WTC11 (cell line): ENCODE results near the gene PTEN. TPM values are rescaled to one million over a fixed set of nuclear protein-coding genes. Genes with fewer than 3 reads are reported as not detected.

Source experiments
- ATAC-seq: fragments of 200-7000 bp; cut with Tn5 transposase; 2 replicates; pipeline ENCODE4 v1.10.0; 2021; ENCODE audit warnings: mild to moderate bottlenecking, moderate library complexity
- CTCF ChIA-PET: fragments of 300-600 bp; sonication (Branson Sonifier 250); formaldehyde crosslinking; loops from one replicate; lab custom pipeline; 2021; ENCODE audit warnings: antibody characterized with exemption; lab: Charles Lee
- POLR2A ChIA-PET: fragments of 350-600 bp; sonication (Branson Sonifier 250); formaldehyde crosslinking; loops from one replicate; lab custom pipeline; 2021; ENCODE audit warnings: antibody characterized with exemption; lab: Charles Lee
- DNase-seq: peaks from one replicate; pipeline ENCODE4 v3.0.0; 2021; ENCODE audit warnings: low spot score
- H3K27ac Mint-ChIP-seq: 2 replicates; pipeline ENCODE4 v1.8.0; 2021; ENCODE audit warnings: mixed read lengths
- H3K27me3 Mint-ChIP-seq: 2 replicates; pipeline ENCODE4 v1.8.0; 2021; ENCODE audit warnings: low read depth, mild to moderate bottlenecking, moderate library complexity, mixed read lengths
- H3K36me3 Mint-ChIP-seq: 2 replicates; pipeline ENCODE4 v1.8.0; 2021; ENCODE audit warnings: mixed read lengths
- H3K4me1 Mint-ChIP-seq: 2 replicates; pipeline ENCODE4 v1.8.0; 2022; ENCODE audit warnings: mixed read lengths
- H3K4me3 Mint-ChIP-seq: 2 replicates; pipeline ENCODE4 v1.8.0; 2021; ENCODE audit warnings: mild to moderate bottlenecking, moderate library complexity, mixed read lengths
- H3K9me3 Mint-ChIP-seq: 2 replicates; pipeline ENCODE4 v1.8.0; 2021; ENCODE audit warnings: mixed read lengths
- CREM ChIP-seq: sonication (generic); formaldehyde crosslinking; IDR thresholded peaks from 2 replicates; pipeline ENCODE4 v1.8.1; 2022; ENCODE audit warnings: mild to moderate bottlenecking, missing genetic modification reagents, moderate library complexity
- JUN ChIP-seq: sonication (generic); formaldehyde crosslinking; IDR thresholded peaks from 2 replicates; pipeline ENCODE4 v1.8.0; 2023; ENCODE audit warnings: mild to moderate bottlenecking, missing genetic modification reagents
- MYBL2 ChIP-seq: sonication (generic); formaldehyde crosslinking; IDR thresholded peaks from 2 replicates; pipeline ENCODE4 v1.8.1; 2023; ENCODE audit warnings: mild to moderate bottlenecking, moderate library complexity, missing genetic modification reagents
- NFATC4 ChIP-seq: fragments of 250-450 bp; sonication (Bioruptor Pico); IDR thresholded peaks from 2 replicates; pipeline ENCODE4 v1.9.0; 2021; ENCODE audit warnings: mild to moderate bottlenecking
- OVOL2 ChIP-seq: fragments of 250-450 bp; sonication (Bioruptor Pico); IDR thresholded peaks from 2 replicates; pipeline ENCODE4 v1.9.0; 2021; ENCODE audit warnings: mild to moderate bottlenecking, borderline replicate concordance
- RELA ChIP-seq: sonication (generic); formaldehyde crosslinking; IDR thresholded peaks from 2 replicates; pipeline ENCODE4 v1.8.1; 2022; ENCODE audit warnings: missing genetic modification reagents, mild to moderate bottlenecking, borderline replicate concordance
- ZNF121 ChIP-seq: sonication (generic); formaldehyde crosslinking; IDR thresholded peaks from 2 replicates; pipeline ENCODE4 v1.8.0; 2023; ENCODE audit warnings: missing genetic modification reagents
- ZNF138 ChIP-seq: sonication (generic); formaldehyde crosslinking; conservative IDR thresholded peaks from 2 replicates; pipeline ENCODE4 v1.8.1; 2022; ENCODE audit warnings: mild to moderate bottlenecking, moderate library complexity, missing genetic modification reagents
- ZNF263 ChIP-seq: sonication (generic); formaldehyde crosslinking; IDR thresholded peaks from 2 replicates; pipeline ENCODE4 v1.8.1; 2022; ENCODE audit warnings: low read depth, mild to moderate bottlenecking, moderate library complexity, missing genetic modification reagents
- total RNA-seq: library from RNA; stranded (reverse); gene quantifications from 3 replicates; pipeline ENCODE4 v1.2.3, GENCODE V29; 2021
- TF ChIP-seq, protein P1 (sequence below): sonication (generic); formaldehyde crosslinking; IDR thresholded peaks from 2 replicates; pipeline ENCODE4 v1.8.1; 2022; ENCODE audit warnings: missing genetic modification reagents, borderline replicate concordance
- TF ChIP-seq, protein P2 (sequence below): sonication (generic); formaldehyde crosslinking; IDR thresholded peaks from 2 replicates; pipeline ENCODE4 v1.8.0; 2023; ENCODE audit warnings: mild to moderate bottlenecking, missing genetic modification reagents
- TF ChIP-seq, protein P3 (sequence below): fragments of 250-450 bp; sonication (Bioruptor Pico); IDR thresholded peaks from 2 replicates; pipeline ENCODE4 v1.9.0; 2021; ENCODE audit warnings: mild to moderate bottlenecking
- TF ChIP-seq, protein P4 (sequence below): sonication (generic); formaldehyde crosslinking; IDR thresholded peaks from 2 replicates; pipeline ENCODE4 v1.8.1; 2023; ENCODE audit warnings: mild to moderate bottlenecking, missing genetic modification reagents, borderline replicate concordance
- TF ChIP-seq, protein P5 (sequence below): sonication (generic); formaldehyde crosslinking; IDR thresholded peaks from 2 replicates; pipeline ENCODE4 v1.8.0; 2022; ENCODE audit warnings: mild to moderate bottlenecking, missing genetic modification reagents

Gene PTEN
- total RNA-seq, 1 experiment from 2014 or later = 54.2 TPM

DNA sequence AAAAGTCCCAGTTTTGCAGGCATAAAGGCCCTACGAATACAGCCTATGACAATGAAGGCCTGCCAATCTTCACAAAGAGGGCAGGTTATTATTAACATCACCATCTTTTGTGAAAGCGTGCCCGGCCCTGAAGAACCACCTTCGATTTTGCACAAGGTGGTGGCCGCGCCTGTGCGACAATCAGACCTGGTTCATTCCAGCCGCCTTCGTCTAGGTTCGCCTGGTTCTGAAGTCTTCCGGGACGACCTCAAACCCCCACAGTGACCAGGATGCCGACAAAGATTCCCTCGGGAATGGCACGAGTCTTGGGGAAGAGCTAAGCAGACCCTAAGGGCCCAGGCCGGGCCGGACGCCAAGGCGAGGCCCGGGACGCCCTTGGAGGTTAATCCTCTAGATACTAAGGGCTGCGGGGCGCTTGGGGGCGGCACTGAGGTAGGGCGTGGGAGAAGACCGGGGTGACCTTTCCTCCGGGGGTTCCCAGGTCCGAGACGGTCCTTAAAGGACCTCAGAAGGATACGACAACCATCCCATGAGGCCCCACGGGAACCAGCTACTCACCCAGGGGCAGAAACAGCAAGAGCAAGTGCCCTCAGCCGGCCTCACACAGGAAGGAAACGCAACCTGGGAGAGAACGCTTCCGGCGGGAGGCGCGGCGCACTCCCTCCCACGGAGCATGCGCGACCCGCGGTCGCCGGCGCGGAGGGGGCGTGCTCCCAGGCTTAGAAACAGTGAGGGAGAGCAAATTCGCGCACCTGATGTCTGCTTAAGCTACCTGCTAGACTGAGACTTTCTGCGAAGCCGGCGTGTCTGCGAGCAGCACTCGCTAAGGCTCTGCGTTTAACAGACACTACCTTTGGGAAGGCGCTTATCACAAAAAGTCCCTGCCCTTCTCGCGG lies 45.6 kb upstream of the PTEN start, which contains the start of gene ATAD1 (continued):
- no peak; the same call in 1 of the 2 replicates for TF ChIP-seq ZNF138
- TF ChIP-seq JUN (CRISPR knock-in tag) = no peak
- no peak for TF ChIP-seq RELA (CRISPR knock-in tag)
- TF ChIP-seq ZNF121 = no peak
- TF ChIP-seq, protein P1, sequence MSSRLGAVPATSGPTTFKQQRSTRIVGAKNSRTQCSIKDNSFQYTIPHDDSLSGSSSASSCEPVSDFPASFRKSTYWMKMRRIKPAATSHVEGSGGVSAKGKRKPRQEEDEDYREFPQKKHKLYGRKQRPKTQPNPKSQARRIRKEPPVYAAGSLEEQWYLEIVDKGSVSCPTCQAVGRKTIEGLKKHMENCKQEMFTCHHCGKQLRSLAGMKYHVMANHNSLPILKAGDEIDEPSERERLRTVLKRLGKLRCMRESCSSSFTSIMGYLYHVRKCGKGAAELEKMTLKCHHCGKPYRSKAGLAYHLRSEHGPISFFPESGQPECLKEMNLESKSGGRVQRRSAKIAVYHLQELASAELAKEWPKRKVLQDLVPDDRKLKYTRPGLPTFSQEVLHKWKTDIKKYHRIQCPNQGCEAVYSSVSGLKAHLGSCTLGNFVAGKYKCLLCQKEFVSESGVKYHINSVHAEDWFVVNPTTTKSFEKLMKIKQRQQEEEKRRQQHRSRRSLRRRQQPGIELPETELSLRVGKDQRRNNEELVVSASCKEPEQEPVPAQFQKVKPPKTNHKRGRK (CRISPR knock-in tag) = no peak
- TF ChIP-seq, protein P2, sequence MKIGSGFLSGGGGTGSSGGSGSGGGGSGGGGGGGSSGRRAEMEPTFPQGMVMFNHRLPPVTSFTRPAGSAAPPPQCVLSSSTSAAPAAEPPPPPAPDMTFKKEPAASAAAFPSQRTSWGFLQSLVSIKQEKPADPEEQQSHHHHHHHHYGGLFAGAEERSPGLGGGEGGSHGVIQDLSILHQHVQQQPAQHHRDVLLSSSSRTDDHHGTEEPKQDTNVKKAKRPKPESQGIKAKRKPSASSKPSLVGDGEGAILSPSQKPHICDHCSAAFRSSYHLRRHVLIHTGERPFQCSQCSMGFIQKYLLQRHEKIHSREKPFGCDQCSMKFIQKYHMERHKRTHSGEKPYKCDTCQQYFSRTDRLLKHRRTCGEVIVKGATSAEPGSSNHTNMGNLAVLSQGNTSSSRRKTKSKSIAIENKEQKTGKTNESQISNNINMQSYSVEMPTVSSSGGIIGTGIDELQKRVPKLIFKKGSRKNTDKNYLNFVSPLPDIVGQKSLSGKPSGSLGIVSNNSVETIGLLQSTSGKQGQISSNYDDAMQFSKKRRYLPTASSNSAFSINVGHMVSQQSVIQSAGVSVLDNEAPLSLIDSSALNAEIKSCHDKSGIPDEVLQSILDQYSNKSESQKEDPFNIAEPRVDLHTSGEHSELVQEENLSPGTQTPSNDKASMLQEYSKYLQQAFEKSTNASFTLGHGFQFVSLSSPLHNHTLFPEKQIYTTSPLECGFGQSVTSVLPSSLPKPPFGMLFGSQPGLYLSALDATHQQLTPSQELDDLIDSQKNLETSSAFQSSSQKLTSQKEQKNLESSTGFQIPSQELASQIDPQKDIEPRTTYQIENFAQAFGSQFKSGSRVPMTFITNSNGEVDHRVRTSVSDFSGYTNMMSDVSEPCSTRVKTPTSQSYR = 0 out of 2 replicates have a peak, but pooled peaks have one; percentile 64
- TF ChIP-seq, protein P3, sequence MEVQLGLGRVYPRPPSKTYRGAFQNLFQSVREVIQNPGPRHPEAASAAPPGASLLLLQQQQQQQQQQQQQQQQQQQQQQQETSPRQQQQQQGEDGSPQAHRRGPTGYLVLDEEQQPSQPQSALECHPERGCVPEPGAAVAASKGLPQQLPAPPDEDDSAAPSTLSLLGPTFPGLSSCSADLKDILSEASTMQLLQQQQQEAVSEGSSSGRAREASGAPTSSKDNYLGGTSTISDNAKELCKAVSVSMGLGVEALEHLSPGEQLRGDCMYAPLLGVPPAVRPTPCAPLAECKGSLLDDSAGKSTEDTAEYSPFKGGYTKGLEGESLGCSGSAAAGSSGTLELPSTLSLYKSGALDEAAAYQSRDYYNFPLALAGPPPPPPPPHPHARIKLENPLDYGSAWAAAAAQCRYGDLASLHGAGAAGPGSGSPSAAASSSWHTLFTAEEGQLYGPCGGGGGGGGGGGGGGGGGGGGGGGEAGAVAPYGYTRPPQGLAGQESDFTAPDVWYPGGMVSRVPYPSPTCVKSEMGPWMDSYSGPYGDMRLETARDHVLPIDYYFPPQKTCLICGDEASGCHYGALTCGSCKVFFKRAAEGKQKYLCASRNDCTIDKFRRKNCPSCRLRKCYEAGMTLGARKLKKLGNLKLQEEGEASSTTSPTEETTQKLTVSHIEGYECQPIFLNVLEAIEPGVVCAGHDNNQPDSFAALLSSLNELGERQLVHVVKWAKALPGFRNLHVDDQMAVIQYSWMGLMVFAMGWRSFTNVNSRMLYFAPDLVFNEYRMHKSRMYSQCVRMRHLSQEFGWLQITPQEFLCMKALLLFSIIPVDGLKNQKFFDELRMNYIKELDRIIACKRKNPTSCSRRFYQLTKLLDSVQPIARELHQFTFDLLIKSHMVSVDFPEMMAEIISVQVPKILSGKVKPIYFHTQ (CRISPR knock-in tag) = no peak
- TF ChIP-seq ZNF263 (CRISPR knock-in tag) = no peak
- TF ChIP-seq, protein P4, sequence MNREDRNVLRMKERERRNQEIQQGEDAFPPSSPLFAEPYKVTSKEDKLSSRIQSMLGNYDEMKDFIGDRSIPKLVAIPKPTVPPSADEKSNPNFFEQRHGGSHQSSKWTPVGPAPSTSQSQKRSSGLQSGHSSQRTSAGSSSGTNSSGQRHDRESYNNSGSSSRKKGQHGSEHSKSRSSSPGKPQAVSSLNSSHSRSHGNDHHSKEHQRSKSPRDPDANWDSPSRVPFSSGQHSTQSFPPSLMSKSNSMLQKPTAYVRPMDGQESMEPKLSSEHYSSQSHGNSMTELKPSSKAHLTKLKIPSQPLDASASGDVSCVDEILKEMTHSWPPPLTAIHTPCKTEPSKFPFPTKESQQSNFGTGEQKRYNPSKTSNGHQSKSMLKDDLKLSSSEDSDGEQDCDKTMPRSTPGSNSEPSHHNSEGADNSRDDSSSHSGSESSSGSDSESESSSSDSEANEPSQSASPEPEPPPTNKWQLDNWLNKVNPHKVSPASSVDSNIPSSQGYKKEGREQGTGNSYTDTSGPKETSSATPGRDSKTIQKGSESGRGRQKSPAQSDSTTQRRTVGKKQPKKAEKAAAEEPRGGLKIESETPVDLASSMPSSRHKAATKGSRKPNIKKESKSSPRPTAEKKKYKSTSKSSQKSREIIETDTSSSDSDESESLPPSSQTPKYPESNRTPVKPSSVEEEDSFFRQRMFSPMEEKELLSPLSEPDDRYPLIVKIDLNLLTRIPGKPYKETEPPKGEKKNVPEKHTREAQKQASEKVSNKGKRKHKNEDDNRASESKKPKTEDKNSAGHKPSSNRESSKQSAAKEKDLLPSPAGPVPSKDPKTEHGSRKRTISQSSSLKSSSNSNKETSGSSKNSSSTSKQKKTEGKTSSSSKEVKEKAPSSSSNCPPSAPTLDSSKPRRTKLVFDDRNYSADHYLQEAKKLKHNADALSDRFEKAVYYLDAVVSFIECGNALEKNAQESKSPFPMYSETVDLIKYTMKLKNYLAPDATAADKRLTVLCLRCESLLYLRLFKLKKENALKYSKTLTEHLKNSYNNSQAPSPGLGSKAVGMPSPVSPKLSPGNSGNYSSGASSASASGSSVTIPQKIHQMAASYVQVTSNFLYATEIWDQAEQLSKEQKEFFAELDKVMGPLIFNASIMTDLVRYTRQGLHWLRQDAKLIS (CRISPR knock-in tag) = no peak
- TF ChIP-seq, all 79 proteins: peak for 12

DNA sequence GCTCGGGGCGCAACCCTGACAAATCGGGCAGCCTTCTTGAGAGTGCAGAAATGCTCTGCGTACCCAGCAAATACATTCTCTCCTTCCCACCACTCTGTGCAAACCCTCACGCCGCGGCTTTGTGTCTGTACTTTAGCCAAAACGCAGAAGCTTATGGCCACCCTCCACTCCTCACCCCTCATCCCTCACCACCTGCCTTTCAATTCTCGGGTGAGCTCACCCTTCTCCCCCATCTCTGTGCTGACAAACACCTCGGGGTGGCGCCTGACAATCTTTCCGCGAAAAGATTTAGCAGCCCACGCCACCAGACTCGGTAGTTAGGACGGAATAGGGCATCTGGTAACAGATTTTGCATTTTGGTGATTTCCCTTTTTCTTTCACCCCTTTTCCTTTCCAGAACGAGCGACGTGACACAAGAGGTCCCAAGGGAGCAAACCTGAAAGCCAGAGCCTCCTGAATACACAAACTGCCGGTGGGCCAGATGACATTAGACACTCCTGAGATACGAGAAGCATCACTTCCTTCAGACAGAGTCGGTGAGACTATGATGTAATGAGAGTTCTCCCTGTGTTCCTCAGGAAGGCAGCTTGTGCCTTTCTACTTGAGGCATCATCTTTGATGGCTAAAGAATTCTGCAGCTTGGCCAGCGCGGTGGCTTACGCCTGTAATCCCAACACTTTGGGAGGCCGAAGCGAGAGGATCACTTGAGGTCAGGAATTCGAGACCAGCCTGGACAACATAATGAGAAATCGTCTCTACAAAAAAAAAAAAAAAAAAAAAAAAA lies 44.7 kb upstream of the PTEN start:
- ChIA-PET POLR2A (interaction anchor here (0.5 to 3.0 kb wide), 7 partner anchors 10 to 942 kb away, joined by 3 to 22 read pairs (median 6); partner anchors contain the start of genes KLLN and PTEN), CTCF (interaction anchor here (0.5 to 1.8 kb wide), 5 partner anchors 9 to 571 kb away, joined by 3 to 5 read pairs (median 3); no protein-coding TSS in a partner anchor)
- peaks cover 5% of the 10 kb centered on the region; the same call in 1 of the 2 replicates for H3K27me3 Mint-ChIP-seq
- peak; percentile 36 for ATAC-seq
- peak overlapping the region; percentile 95 for H3K4me3 Mint-ChIP-seq
- peaks cover 5% of the 10 kb centered on the region for H3K36me3 Mint-ChIP-seq
- no peaks in the 10 kb centered on the region for H3K9me3 Mint-ChIP-seq
- H3K27ac Mint-ChIP-seq = peak overlapping the region; percentile 66
- DNase-seq = no peak
- peaks cover 26% of the 10 kb centered on the region for H3K4me1 Mint-ChIP-seq
- TF ChIP-seq OVOL2 (CRISPR knock-in tag) (no peak), ZNF263 (CRISPR knock-in tag) (no peak), MYBL2 (CRISPR knock-in tag) (no peak), NFATC4 (CRISPR knock-in tag) (no peak), CREM (no peak)
- TF ChIP-seq, protein P5, sequence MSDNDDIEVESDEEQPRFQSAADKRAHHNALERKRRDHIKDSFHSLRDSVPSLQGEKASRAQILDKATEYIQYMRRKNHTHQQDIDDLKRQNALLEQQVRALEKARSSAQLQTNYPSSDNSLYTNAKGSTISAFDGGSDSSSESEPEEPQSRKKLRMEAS (CRISPR knock-in tag) = no peak
- TF ChIP-seq, protein P4 (CRISPR knock-in tag) = no peak
